GM12878 (cell line): ENCODE data around the gene PCSK1N. TPM values are rescaled to one million over a fixed set of nuclear protein-coding genes. Genes with fewer than 3 reads are reported as not detected.

ENCODE experiments used
- ASH2L ChIP-seq: fragments of 300-600, 200-600 bp; sonication (generic); IDR thresholded peaks from 2 replicates; pipeline ENCODE4 v1.6.1; 2017; ENCODE audit warnings: low read depth, mild to moderate bottlenecking, borderline replicate concordance
- CBX5 ChIP-seq: sonication (generic); IDR thresholded peaks from 2 replicates; pipeline ENCODE4 v1.6.1; 2016; ENCODE audit warnings: low read depth, moderate library complexity, mild to moderate bottlenecking, inconsistent platforms
- DPF2 ChIP-seq: fragments of 450-650 bp; IDR thresholded peaks from 2 replicates; pipeline ENCODE4 v1.6.1; 2017; ENCODE audit warnings: mild to moderate bottlenecking
- EED ChIP-seq: sonication (generic); IDR thresholded peaks from 2 replicates; pipeline ENCODE4 v1.6.1; 2016; ENCODE audit warnings: antibody characterized with exemption, low read depth
- HCFC1 ChIP-seq: fragments of 150-350 bp; IDR thresholded peaks from 2 replicates; pipeline ENCODE4 v1.6.1; 2014; ENCODE audit warnings: low read length
- KDM1A ChIP-seq: fragments of 200-600 bp; sonication (generic); IDR thresholded peaks from 2 replicates; pipeline ENCODE4 v1.6.1; 2016; ENCODE audit warnings: borderline replicate concordance
- KLF5 ChIP-seq: fragments of 450-650 bp; IDR thresholded peaks from 2 replicates; pipeline ENCODE4 v1.6.1; 2014; ENCODE audit warnings: mild to moderate bottlenecking; ENCODE audit not compliant: partially characterized antibody
- MTA2 ChIP-seq: fragments of 450-650 bp; IDR thresholded peaks from 2 replicates; pipeline ENCODE4 v1.6.1; 2016; ENCODE audit warnings: low read depth, mild to moderate bottlenecking, moderate library complexity
- MYC ChIP-seq: IDR thresholded peaks from 2 replicates; pipeline ENCODE4 v1.6.1; 2011; ENCODE audit warnings: mild to moderate bottlenecking, low read length, moderate library complexity, inconsistent platforms; ENCODE audit not compliant: insufficient read depth, insufficient replicate concordance, insufficient read length, severe bottlenecking
- NFYA ChIP-seq: IDR thresholded peaks from 2 replicates; pipeline ENCODE4 v1.6.1; 2011; ENCODE audit warnings: low read depth, mild to moderate bottlenecking, low read length, improper control_type of control experiment, borderline replicate concordance
- NFYB ChIP-seq: IDR thresholded peaks from 2 replicates; pipeline ENCODE4 v1.6.1; 2011; ENCODE audit warnings: low read depth, mild to moderate bottlenecking, low read length, improper control_type of control experiment, moderate library complexity; ENCODE audit not compliant: insufficient read depth
- NRF1 ChIP-seq: conservative IDR thresholded peaks from 2 replicates; pipeline ENCODE4 v1.6.1; 2011; ENCODE audit warnings: mild to moderate bottlenecking, low read depth, low read length, improper control_type of control experiment
- PML ChIP-seq: IDR thresholded peaks from 2 replicates; pipeline ENCODE4 v1.6.1; 2012; ENCODE audit warnings: low read length, inconsistent platforms
- POLR2A ChIP-seq: IDR thresholded peaks from 2 replicates; pipeline ENCODE4 v1.6.1; 2011; ENCODE audit warnings: low read depth, mild to moderate bottlenecking, low read length
- POLR2AphosphoS5 ChIP-seq: IDR thresholded peaks from 2 replicates; pipeline ENCODE4 v1.6.1; 2011; ENCODE audit warnings: mild to moderate bottlenecking, low read length, inconsistent platforms
- SMARCA5 ChIP-seq: fragments of 450-650 bp; IDR thresholded peaks from 2 replicates; pipeline ENCODE4 v1.6.1; 2017; ENCODE audit warnings: mild to moderate bottlenecking
- SMC3 ChIP-seq: IDR thresholded peaks from 2 replicates; pipeline ENCODE4 v1.6.1; 2011; ENCODE audit warnings: low read length, improper control_type of control experiment, borderline replicate concordance
- TAF1 ChIP-seq: IDR thresholded peaks from 2 replicates; pipeline ENCODE4 v1.6.1; 2011; ENCODE audit warnings: mild to moderate bottlenecking, low read depth, low read length, borderline replicate concordance
- TBL1XR1 ChIP-seq: IDR thresholded peaks from 2 replicates; pipeline ENCODE4 v1.6.1; 2012; ENCODE audit warnings: low read depth, low read length, improper control_type of control experiment
- WRNIP1 ChIP-seq: IDR thresholded peaks from 2 replicates; pipeline ENCODE4 v1.6.1; 2011; ENCODE audit warnings: low read depth, low read length, improper control_type of control experiment, borderline replicate concordance
- ZBED1 ChIP-seq: IDR thresholded peaks from 2 replicates; pipeline ENCODE4 v1.6.1; 2016; ENCODE audit warnings: borderline replicate concordance
- polyA plus RNA-seq, 11 experiments: library from polyadenylated mRNA; depleted of rRNA in 4 of 11; unstranded in 6 of 11; stranded (reverse) in 5 of 11; fragments of >200 nt; fragmentation: Nextera tagmentation in 4 of 11; fragmentation: Illumina TruSeq in 1 of 11; extraction: Ambion mirVana in 4 of 11; extraction: Trizol in 1 of 11; gene quantifications; 1 replicate in 1 of 11; 2 replicates in 10 of 11; pipeline versions ENCODE4 v1.2.1 to v1.2.3, GENCODE V29; 2011 to 2016; ENCODE audit warnings: inconsistent platforms in 2 of 11, missing spikeins in 2 of 11, low read depth in 1 of 11
- total RNA-seq, 4 experiments: library from RNA; depleted of rRNA in 3 of 4; stranded (reverse); fragments of >200 nt in 3 of 4; fragmentation: Illumina TruSeq in 1 of 4; extraction: Trizol in 1 of 4; gene quantifications; 2 replicates each; pipeline versions ENCODE4 v1.2.1 to v1.2.3, GENCODE V29; 2013 to 2021
- TF ChIP-seq, protein P1 (sequence below): fragments of 450-650 bp; IDR thresholded peaks from 2 replicates; pipeline ENCODE4 v1.6.1; 2016; ENCODE audit warnings: mild to moderate bottlenecking, moderate library complexity, borderline replicate concordance
- TF ChIP-seq, protein P2 (sequence below): IDR thresholded peaks from 2 replicates; pipeline ENCODE4 v1.6.1; 2011; ENCODE audit warnings: mild to moderate bottlenecking, low read depth, low read length, moderate library complexity; ENCODE audit not compliant: insufficient replicate concordance
- TF ChIP-seq, protein P3 (sequence below): fragments of 450-650 bp; formaldehyde crosslinking; IDR thresholded peaks from 2 replicates; pipeline ENCODE4 v1.4.0; 2022; ENCODE audit warnings: mild to moderate bottlenecking, moderate library complexity

PCSK1N gene
- total and polyA plus RNA-seq, 10 of the 15 experiments (the other 5 are each of a cell fraction or from before 2014, with no cell fraction given), result 0.19 TPM; not detected in 9

DNA sequence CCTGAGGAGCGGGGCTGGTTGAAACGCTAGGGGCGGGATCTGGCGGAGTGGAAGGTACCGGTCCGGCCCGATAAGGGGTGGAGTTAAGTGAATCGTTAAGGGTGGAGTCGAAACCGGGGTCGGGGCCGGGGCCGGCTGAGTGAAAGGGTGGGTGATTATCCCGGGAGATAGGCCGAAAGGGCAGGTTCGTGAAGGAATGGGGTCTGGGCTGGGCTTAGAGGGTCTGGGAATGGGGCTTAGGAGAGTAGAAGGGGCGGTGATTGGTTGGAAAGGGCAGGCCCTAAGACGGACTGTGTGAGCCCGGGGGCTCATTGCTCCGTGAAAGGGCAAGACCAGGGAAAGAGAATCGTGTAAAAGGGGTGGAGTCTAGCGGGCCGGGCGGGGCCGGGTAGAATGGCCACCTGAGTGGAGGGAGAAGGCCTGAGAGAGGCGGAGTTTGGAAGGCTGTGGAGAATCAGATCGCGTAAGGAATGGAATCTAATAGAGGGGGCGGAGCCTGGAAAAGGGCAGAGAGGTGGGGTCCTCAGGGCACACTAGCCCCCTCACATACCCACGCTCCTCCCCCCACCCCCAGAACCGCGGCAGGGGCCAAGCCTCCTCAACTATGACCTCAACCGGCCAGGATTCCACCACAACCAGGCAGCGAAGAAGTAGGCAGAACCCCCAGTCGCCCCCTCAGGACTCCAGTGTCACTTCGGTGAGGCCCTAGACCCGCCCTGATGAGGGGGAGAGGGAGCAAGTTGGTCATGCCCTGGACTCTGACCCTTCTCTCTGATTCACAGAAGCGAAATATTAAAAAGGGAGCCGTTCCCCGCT lies 33.1 kb downstream of the PCSK1N start (continued):
- TF ChIP-seq, protein P1, sequence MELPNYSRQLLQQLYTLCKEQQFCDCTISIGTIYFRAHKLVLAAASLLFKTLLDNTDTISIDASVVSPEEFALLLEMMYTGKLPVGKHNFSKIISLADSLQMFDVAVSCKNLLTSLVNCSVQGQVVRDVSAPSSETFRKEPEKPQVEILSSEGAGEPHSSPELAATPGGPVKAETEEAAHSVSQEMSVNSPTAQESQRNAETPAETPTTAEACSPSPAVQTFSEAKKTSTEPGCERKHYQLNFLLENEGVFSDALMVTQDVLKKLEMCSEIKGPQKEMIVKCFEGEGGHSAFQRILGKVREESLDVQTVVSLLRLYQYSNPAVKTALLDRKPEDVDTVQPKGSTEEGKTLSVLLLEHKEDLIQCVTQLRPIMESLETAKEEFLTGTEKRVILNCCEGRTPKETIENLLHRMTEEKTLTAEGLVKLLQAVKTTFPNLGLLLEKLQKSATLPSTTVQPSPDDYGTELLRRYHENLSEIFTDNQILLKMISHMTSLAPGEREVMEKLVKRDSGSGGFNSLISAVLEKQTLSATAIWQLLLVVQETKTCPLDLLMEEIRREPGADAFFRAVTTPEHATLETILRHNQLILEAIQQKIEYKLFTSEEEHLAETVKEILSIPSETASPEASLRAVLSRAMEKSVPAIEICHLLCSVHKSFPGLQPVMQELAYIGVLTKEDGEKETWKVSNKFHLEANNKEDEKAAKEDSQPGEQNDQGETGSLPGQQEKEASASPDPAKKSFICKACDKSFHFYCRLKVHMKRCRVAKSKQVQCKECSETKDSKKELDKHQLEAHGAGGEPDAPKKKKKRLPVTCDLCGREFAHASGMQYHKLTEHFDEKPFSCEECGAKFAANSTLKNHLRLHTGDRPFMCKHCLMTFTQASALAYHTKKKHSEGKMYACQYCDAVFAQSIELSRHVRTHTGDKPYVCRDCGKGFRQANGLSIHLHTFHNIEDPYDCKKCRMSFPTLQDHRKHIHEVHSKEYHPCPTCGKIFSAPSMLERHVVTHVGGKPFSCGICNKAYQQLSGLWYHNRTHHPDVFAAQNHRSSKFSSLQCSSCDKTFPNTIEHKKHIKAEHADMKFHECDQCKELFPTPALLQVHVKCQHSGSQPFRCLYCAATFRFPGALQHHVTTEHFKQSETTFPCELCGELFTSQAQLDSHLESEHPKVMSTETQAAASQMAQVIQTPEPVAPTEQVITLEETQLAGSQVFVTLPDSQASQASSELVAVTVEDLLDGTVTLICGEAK, result no peak
- TF ChIP-seq, protein P2, sequence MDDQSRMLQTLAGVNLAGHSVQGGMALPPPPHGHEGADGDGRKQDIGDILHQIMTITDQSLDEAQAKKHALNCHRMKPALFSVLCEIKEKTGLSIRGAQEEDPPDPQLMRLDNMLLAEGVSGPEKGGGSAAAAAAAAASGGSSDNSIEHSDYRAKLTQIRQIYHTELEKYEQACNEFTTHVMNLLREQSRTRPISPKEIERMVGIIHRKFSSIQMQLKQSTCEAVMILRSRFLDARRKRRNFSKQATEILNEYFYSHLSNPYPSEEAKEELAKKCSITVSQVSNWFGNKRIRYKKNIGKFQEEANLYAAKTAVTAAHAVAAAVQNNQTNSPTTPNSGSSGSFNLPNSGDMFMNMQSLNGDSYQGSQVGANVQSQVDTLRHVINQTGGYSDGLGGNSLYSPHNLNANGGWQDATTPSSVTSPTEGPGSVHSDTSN, result no peak
- TF ChIP-seq ZBED1 (no peak), NFYA (no peak), HCFC1 (no peak), CBX5 (no peak), EED (no peak), NFYB (no peak), KLF5 (no peak), NRF1 (no peak), MTA2 (peak; percentile 15; the same call in 1 of the 2 replicates), DPF2 (no peak), MYC (no peak), TBL1XR1 (no peak), TAF1 (no peak), POLR2A (peak; percentile 66), PML (no peak), SMC3 (no peak), POLR2AphosphoS5 (peak; percentile 59; the same call in 1 of the 2 replicates), KDM1A (no peak), WRNIP1 (no peak), SMARCA5 (no peak), ASH2L (no peak)
- TF ChIP-seq, protein P3, sequence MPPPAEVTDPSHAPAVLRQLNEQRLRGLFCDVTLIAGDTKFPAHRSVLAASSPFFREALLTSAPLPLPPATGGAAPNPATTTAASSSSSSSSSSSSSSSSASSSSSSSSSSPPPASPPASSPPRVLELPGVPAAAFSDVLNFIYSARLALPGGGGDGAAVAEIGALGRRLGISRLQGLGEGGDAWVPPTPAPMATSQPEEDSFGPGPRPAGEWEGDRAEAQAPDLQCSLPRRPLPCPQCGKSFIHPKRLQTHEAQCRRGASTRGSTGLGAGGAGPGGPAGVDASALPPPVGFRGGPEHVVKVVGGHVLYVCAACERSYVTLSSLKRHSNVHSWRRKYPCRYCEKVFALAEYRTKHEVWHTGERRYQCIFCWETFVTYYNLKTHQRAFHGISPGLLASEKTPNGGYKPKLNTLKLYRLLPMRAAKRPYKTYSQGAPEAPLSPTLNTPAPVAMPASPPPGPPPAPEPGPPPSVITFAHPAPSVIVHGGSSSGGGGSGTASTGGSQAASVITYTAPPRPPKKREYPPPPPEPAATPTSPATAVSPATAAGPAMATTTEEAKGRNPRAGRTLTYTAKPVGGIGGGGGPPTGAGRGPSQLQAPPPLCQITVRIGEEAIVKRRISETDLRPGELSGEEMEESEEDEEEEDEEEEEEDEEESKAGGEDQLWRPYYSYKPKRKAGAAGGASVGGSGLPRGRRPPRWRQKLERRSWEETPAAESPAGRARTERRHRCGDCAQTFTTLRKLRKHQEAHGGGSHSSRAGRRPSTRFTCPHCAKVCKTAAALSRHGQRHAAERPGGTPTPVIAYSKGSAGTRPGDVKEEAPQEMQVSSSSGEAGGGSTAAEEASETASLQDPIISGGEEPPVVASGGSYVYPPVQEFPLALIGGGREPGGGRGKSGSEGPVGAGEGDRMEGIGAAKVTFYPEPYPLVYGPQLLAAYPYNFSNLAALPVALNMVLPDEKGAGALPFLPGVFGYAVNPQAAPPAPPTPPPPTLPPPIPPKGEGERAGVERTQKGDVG, result no peak
